GM18505 (cell line): ENCODE measurements around the gene CDK8.

Source experiments
- ATAC-seq: cut with Tn5 transposase; IDR thresholded peaks from one replicate; pipeline ENCODE4 v1.9.1; 2021; ENCODE audit not compliant: unreplicated experiment
- POLR2A ChIP-seq: IDR thresholded peaks from 4 replicates; pipeline ENCODE4 v1.6.1; 2011; ENCODE audit warnings: borderline replicate concordance; ENCODE audit not compliant: insufficient read depth, insufficient read length; ENCODE audit errors: extremely low read depth

Gene CDK8

GRCh38 chr13:26253787-26254582 is at the start of gene CDK8:
Gene CDK8 (plus strand): TSS chr13:26254129. CDS start chr13:26254642, 513 bp downstream.
- peak; percentile 79 for ATAC-seq
- TF ChIP-seq POLR2A: peak; percentile 75

- TF ChIP-seq POLR2A: no peak
- no peak for ATAC-seq
Measured at GRCh38 chr13:26208287-26208686, 45.6 kb upstream of the CDK8 start.

- ATAC-seq: no peak
- TF ChIP-seq POLR2A: no peak
Measured at GRCh38 chr13:26213345-26213744, 40.6 kb upstream of the CDK8 start.

GRCh38 chr13:26213982-26214381 is 39.9 kb upstream of the CDK8 start:
- no peak for TF ChIP-seq POLR2A
- no peak for ATAC-seq

GRCh38 chr13:26216042-26216441 is 37.9 kb upstream of the CDK8 start:
- ATAC-seq: no peak
- TF ChIP-seq POLR2A: no peak

- no peak for ATAC-seq
- TF ChIP-seq POLR2A: no peak
Measured at GRCh38 chr13:26219726-26220125, 34.2 kb upstream of the CDK8 start.

GRCh38 chr13:26220575-26220974 is 33.4 kb upstream of the CDK8 start:
- no peak for TF ChIP-seq POLR2A
- ATAC-seq: no peak

GRCh38 chr13:26221399-26221720 is 32.6 kb upstream of the CDK8 start:
- ATAC-seq: peak; percentile 18
- no peak for TF ChIP-seq POLR2A

- TF ChIP-seq POLR2A: peak; percentile 94
- ATAC-seq: peak; percentile 95
Measured at GRCh38 chr13:26221721-26222519, 32.0 kb upstream of the CDK8 start, which contains the start of gene RNF6. Gene RNF6 (minus strand): TSS chr13:26222314. CDS start chr13:26219649, 2,665 bp downstream.

GRCh38 chr13:26222520-26223046 is 31.3 kb upstream of the CDK8 start:
- ATAC-seq: no peak
- TF ChIP-seq POLR2A: no peak

GRCh38 chr13:26225896-26226617 is 27.9 kb upstream of the CDK8 start:
- no peak for TF ChIP-seq POLR2A
- ATAC-seq: no peak

GRCh38 chr13:26227166-26227971 is 26.6 kb upstream of the CDK8 start:
- no peak for ATAC-seq
- no peak for TF ChIP-seq POLR2A
